ENCODE measurements around the gene IFT43. TPM values are rescaled to one million over a fixed set of nuclear protein-coding genes. Genes with fewer than 3 reads are reported as not detected.

Gene IFT43
- total RNA-seq, 1 donor = 9.2 TPM

DNA sequence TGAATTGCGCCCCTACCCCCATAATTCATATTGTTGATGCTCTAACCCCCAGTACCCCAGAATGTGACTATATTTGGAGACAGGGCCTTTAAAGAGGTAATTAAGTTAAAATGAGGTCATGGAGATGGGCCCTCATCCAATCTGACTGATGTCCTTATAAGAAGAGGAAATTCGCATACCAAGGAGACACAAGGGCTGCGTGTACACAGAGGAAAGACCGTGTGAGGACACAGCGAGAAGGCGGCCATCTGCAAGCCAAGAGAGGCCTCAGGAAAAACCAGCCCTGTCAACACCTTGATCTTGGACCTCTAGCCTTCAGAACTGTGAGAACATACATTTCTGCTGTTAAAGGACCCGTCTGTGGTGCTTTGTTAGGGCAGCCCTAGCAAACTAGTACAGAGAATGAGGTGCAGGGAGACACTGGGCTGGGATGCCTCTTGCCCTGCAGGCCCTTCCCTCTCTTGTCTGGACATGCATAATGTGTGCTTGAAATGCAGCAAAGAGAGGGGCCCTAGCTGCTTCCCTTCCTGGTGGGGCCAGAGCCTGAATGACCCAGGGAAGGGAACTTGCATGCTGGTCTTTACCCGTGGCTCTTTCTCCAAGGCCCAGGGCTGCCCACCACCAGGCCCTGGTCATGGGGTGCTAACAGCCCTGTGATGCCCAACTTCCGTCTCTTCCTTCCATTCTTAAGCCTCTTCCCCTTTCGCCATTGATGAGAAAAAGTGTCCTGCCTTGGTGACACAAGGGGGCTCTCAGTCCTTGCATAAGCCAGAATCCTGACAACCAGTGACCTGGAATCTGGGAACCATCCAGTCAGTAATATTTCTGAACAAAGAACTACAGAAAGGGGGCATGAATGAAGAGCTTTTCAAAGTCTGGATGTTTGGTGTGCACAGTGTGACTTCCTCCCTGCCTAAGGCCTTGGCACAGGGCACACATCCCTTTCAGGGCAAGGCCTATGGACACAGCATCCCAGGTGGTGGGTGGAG is 116.1 kb downstream of the IFT43 start:
- DNase-seq (ENCODE audit: low read depth in 2 of 3, low spot score in 2 of 3) = no peak

- DNase-seq (ENCODE audit: low read depth in 2 of 3, low spot score in 2 of 3) = no peak
These were observed 119.3 kb downstream of the IFT43 start for GRCh38 chr14:76104802-76105355.

- no peak for DNase-seq (ENCODE audit: low read depth in 2 of 3, low spot score in 2 of 3)
These were observed 120.6 kb downstream of the IFT43 start for GRCh38 chr14:76106188-76106587.

DNA sequence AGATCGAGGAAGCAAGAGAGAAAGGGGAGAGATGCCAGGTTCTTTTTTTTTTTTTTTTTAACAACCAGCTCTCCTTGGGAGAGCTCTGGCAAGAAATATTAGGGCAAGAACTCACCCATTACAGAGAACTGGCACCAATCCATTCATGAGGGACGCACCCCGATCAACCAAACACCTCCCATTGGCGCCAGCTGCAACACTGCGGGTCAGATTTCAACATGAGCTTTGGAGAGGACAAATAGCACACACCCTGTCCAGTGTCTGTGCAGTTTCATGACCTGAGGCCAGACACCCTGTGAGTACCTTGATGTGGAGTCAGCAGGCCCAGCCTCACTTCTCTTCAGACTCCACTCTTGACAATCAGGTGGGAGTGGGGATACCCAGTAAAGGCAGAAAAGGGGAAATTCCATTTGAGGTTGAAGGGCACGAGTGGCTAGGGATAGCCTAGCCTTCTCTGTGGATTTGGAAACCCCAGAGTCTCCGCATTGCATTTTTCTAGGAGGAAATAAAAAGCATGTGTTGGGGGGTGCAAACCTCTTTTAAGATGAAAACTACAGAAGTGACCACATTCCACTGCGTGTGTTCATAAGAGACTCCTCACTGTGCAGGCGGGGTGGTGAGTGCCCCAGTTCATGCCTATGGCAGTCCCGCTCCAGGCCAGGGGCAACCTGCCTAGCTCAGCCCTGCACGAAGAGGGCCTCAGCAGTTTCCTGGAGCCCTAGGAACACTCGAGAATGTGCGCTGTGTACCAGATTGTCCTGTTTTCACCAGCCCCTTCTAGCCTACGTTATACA is 123.7 kb downstream of the IFT43 start:
- DNase-seq (ENCODE audit: low read depth in 2 of 3, low spot score in 2 of 3) = no peak

DNA sequence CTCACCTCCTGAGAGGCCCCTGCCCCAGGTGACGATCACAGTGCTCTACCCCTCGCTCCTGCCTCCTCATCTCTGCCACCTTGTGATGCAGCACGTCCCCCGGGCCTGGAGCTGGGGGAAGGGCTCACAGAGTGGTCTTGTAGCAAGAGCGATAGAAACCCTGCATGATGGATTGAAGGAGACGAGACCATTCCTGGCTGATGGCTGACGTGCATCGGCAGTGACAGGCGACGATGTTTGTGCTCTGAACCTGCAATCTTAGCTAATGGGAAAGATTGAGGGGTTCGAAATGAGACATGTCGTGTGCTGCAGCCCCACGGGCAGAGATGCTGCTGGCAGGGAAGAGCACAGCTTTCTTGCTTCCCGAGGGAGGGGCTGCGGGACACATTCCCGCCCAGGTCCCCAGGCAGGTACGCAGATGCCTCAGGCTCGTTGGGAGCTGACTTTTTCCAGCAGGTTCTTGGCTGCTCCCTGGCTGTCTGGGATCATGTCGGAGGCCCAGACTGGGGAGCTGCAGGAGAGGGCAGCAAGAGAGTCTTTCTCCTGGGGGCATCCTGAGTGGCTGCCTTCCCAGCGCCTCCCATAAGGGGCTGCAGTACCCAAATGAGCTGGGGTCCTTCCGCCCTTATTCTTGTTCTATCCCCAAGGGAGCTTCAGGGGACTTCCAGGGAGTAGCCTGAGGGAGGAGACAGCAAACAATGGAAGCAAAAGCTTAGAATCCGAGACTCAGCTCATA is 127.5 kb downstream of the IFT43 start:
- DNase-seq (ENCODE audit: low read depth in 2 of 3, low spot score in 2 of 3) = no peak

GRCh38 chr14:76113691-76114090 is 128.1 kb downstream of the IFT43 start:
- no peak for DNase-seq (ENCODE audit: low read depth in 2 of 3, low spot score in 2 of 3)

- DNase-seq (ENCODE audit: low read depth in 2 of 3, low spot score in 2 of 3) = no peak
These were observed 129.5 kb downstream of the IFT43 start for GRCh38 chr14:76115010-76115422.

GRCh38 chr14:76117789-76118484 is 132.4 kb downstream of the IFT43 start:
- no peak for DNase-seq (ENCODE audit: low read depth in 2 of 3, low spot score in 2 of 3)

DNA sequence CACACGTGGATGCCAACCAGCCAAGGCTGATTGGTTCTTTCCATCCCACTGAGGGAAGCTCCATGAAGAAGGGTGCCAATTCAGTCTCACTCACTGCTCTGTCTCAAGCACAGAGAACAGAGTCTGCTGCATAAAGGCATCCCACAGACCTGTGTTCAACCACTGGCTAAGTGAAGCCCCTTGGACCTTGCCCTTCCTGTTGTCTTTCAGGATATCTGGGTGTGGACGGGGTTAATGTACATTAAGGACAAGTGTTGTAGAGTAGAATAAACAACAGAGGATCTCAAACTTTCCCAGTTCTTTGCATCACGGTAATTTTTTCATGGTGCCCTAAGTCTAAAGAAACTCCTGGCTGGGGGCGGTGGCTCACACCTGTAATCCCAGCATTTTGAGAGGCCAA is 133.0 kb downstream of the IFT43 start:
- no peak for DNase-seq (ENCODE audit: low read depth in 2 of 3, low spot score in 2 of 3)

DNA sequence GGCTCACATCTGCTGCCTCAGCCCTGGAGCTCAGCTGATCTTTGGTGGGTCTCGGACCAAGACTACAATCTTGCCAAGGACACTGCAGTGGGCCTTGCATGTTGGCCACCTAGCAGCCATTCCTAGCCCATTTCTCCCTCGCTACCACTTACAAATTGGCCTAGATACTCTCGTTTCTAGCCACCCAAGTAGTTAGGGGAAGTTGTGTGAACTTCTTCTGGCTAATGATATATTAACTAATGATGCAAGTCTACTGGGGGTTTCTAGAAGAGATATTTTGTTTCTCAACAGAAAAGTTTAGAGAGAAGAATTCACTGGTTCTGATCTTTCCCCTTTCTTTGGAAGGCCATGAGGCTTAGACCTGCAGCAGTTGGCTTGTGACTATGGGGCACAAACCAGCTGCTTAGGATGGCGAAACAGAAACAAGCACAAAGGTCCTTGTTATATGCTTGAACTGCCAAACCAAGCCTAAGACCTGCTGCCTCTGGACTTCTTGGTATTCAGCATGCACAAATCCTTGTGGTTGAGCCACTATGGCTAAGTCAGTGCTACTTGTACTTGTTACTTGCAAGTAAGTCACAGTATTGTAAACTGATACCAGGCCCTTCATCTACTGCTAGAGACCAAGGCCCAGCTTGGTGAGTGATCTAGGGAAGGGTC is 135.7 kb downstream of the IFT43 start:
- no peak for DNase-seq (ENCODE audit: low read depth in 2 of 3, low spot score in 2 of 3)

DNA sequence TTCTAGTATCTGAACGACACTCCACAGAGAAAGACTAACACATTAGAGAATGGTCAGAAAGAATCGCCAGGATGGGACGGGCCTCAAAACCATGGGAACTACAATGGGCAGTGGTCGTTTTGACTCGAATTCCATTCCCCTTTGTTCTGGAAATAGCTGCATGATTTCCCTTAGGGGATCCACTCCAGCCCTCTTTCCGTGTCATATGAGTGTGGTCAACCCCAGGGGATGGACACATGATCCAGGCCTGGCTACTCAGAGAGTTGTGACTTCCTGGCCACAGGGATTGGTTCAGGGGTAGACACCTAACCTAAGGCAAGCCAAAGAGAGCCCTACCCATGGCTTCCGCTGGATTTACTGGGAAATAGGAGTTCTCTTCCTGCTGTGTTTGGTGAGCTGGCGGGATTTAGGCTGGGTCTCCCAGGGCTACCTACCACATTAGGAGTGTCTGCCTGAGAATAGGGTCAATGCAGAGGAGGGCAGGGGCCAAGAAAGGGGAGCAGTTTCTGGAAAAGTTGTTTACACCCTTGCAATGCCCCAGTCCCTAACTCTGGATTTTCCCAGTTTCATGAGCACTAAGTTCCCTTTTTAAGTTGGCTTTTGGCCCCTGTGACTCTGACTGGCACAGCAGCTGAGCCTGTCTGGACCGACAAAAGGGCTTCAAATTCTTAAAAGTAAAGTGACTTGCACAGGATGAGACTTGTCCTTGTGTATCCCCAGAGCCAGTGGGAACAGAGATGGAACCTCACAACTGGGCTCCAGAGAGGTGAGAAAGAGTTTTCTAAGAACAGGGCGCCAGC is 138.1 kb downstream of the IFT43 start:
- no peak for DNase-seq (ENCODE audit: low read depth in 2 of 3, low spot score in 2 of 3)

DNA sequence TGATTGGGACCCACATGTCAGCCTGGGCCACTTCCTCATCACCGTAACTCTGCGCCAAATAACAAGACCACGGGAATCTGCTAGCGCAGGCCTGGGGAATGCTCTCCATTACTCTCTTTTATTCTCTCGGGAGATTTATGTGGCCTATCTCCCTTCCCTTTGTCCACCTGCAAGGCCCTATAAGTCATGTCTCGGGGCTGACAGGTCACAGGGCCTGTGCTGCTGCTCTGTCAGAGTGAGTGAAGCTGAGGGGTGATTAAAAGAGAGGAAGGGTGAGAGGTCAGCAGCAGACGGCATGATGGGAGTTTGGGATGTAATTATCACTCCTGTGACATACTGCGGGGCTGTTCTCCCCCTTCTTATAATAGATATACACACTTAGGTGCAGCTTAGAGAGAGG is 139.9 kb downstream of the IFT43 start:
- DNase-seq (ENCODE audit: low read depth in 2 of 3, low spot score in 2 of 3) = no peak

DNA sequence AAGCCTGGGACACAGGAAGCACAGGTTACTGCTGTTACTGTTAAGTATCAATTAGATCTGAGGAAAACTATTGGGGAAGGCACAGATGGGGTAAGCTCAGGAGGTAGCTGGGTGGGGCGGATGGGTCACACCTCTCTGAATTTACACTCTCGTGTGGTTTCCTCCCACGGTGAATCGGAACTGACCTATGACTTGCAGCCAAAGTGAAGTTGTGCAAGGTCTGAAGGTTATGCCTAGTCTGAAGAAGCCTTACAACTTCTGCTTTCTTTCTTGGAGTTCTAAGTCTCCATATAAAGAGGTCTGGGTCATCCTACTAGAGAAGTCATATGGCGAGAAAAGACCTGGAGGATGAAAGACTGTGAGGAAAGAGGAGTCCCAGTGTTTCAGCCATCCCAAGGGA is 140.5 kb downstream of the IFT43 start:
- no peak for DNase-seq (ENCODE audit: low read depth in 2 of 3, low spot score in 2 of 3)

GRCh38 chr14:76129851-76130576 is 144.5 kb downstream of the IFT43 start:
- no peak for DNase-seq (ENCODE audit: low read depth in 2 of 3, low spot score in 2 of 3)

- DNase-seq (ENCODE audit: low read depth in 2 of 3, low spot score in 2 of 3) = no peak
These were observed 145.8 kb downstream of the IFT43 start for GRCh38 chr14:76131071-76131965.

GRCh38 chr14:76133103-76133502 is 147.5 kb downstream of the IFT43 start:
- DNase-seq (ENCODE audit: low read depth in 2 of 3, low spot score in 2 of 3) = peak in 2 of 3 donors; percentile 36 to 69

Data from hematopoietic multipotent progenitor cell (in vitro differentiated cells).